Measurements from ENCODE around the gene KCNH8.
A peak's percentile ranks its signal among the peaks of the same experiment; 100 is the strongest.

DNA sequence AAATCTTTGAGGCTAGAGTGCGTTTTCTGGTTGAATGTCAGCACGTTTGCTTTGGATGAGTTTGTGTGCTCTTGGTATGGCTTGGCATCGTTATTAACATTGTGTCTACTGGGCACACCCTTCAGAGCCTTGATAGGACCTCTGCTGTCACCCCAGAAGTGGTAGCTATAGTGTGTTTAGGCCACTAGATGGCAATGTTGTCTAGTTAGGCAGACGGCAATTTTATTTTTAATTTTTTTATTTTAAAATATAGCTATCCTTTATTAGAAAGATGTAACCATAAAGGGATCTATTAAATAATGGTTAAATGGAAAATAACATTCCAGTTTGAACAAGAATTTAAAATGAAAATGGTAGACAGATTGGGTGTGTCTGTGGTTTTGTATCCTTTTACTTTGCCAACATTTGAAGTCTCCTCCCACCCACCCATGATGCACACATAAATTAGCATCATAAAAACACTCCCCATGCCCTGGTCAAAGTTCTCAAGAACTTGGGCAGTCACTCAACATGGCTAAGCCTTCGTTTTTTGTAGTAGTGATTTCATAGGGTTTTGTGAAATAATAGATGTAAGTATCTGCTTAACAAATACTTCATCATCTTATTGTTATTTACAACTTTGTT lies 200.7 kb downstream of the KCNH8 start:
- TF ChIP-seq, protein P1, sequence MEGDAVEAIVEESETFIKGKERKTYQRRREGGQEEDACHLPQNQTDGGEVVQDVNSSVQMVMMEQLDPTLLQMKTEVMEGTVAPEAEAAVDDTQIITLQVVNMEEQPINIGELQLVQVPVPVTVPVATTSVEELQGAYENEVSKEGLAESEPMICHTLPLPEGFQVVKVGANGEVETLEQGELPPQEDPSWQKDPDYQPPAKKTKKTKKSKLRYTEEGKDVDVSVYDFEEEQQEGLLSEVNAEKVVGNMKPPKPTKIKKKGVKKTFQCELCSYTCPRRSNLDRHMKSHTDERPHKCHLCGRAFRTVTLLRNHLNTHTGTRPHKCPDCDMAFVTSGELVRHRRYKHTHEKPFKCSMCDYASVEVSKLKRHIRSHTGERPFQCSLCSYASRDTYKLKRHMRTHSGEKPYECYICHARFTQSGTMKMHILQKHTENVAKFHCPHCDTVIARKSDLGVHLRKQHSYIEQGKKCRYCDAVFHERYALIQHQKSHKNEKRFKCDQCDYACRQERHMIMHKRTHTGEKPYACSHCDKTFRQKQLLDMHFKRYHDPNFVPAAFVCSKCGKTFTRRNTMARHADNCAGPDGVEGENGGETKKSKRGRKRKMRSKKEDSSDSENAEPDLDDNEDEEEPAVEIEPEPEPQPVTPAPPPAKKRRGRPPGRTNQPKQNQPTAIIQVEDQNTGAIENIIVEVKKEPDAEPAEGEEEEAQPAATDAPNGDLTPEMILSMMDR (IDR thresholded peaks at IDR 0.05), result peak in 5 of 6 experiments; percentile 24 to 73 (median 68)
- TF ChIP-seq POLR2A (IDR thresholded peaks at IDR 0.05), result no peak

All from Peyer's patch (tissue), 4 donors.